Measurements from ENCODE around the gene CDK8.

DNA sequence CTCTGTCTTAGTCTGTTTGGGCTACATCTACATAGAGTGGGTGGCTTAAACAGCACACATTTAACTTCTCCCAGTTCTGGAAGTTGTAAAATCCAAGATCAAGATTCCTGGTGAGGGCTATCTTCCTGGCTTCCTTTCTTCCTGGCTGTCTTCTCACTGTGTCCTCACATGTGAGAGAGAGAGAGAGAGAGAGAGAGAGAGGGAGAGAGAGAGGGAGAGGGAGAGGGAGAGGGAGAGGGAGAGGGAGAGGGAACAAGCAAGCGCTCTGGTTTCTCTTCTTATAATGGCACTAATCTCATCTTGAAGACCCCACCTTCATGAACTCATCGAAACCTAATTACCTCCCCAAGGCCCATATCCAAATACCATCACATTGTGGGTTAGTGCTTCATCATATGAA, 69.2 kb downstream of the CDK8 start:
- TF ChIP-seq, protein P1, sequence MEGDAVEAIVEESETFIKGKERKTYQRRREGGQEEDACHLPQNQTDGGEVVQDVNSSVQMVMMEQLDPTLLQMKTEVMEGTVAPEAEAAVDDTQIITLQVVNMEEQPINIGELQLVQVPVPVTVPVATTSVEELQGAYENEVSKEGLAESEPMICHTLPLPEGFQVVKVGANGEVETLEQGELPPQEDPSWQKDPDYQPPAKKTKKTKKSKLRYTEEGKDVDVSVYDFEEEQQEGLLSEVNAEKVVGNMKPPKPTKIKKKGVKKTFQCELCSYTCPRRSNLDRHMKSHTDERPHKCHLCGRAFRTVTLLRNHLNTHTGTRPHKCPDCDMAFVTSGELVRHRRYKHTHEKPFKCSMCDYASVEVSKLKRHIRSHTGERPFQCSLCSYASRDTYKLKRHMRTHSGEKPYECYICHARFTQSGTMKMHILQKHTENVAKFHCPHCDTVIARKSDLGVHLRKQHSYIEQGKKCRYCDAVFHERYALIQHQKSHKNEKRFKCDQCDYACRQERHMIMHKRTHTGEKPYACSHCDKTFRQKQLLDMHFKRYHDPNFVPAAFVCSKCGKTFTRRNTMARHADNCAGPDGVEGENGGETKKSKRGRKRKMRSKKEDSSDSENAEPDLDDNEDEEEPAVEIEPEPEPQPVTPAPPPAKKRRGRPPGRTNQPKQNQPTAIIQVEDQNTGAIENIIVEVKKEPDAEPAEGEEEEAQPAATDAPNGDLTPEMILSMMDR (IDR thresholded peaks at IDR 0.05), result no peak
- TF ChIP-seq EP300 (IDR thresholded peaks at IDR 0.05), result no peak
